Activated naive CD8-positive, alpha-beta T cell (primary cell): Measurements from ENCODE around the gene ANGEL1.

Experiments used
- H3K27ac Mint-ChIP-seq: one replicate; pipeline ENCODE4 v1.8.0; 2021; ENCODE audit warnings: mixed read lengths
- H3K27me3 Mint-ChIP-seq: one replicate; pipeline ENCODE4 v1.8.0; 2021; ENCODE audit warnings: mixed read lengths
- H3K36me3 Mint-ChIP-seq: one replicate; pipeline ENCODE4 v1.8.0; 2021; ENCODE audit warnings: mixed read lengths
- H3K4me1 Mint-ChIP-seq: one replicate; pipeline ENCODE4 v1.8.0; 2021; ENCODE audit warnings: low read depth, mixed read lengths
- H3K4me3 Mint-ChIP-seq: one replicate; pipeline ENCODE4 v1.8.0; 2021; ENCODE audit warnings: mild to moderate bottlenecking, mixed read lengths
- H3K9me3 Mint-ChIP-seq: one replicate; pipeline ENCODE4 v1.8.0; 2021; ENCODE audit warnings: low read depth, mixed read lengths

ANGEL1 gene

GRCh38 chr14:76753541-76754198, 59.0 kb downstream of the ANGEL1 start:
- peaks cover 4% of the 10 kb centered on the region for H3K27me3 Mint-ChIP-seq
- H3K36me3 Mint-ChIP-seq: no peaks in the 10 kb centered on the region
- H3K4me1 Mint-ChIP-seq: no peaks in the 10 kb centered on the region
- H3K4me3 Mint-ChIP-seq: no peak overlapping the region
- H3K9me3 Mint-ChIP-seq: no peaks in the 10 kb centered on the region
- H3K27ac Mint-ChIP-seq: no peak overlapping the region

- Mint-ChIP-seq H3K27me3 (no peaks in the 10 kb centered on the region), H3K9me3 (no peaks in the 10 kb centered on the region), H3K27ac (no peak overlapping the region), H3K4me3 (no peak overlapping the region), H3K36me3 (no peaks in the 10 kb centered on the region), H3K4me1 (no peaks in the 10 kb centered on the region)
Measured at GRCh38 chr14:76752744-76753143, 59.9 kb downstream of the ANGEL1 start.

GRCh38 chr14:76742966-76743365, 69.7 kb downstream of the ANGEL1 start:
- H3K4me3 Mint-ChIP-seq: no peak overlapping the region
- H3K27me3 Mint-ChIP-seq: peaks cover 19% of the 10 kb centered on the region
- no peaks in the 10 kb centered on the region for H3K4me1 Mint-ChIP-seq
- peaks cover 12% of the 10 kb centered on the region for H3K9me3 Mint-ChIP-seq
- H3K36me3 Mint-ChIP-seq: peaks cover 11% of the 10 kb centered on the region
- no peak overlapping the region for H3K27ac Mint-ChIP-seq

GRCh38 chr14:76742185-76742584, 70.5 kb downstream of the ANGEL1 start:
- Mint-ChIP-seq H3K36me3 (peaks cover 11% of the 10 kb centered on the region), H3K9me3 (peaks cover 12% of the 10 kb centered on the region), H3K27me3 (peaks cover 22% of the 10 kb centered on the region), H3K4me3 (no peak overlapping the region), H3K4me1 (no peaks in the 10 kb centered on the region), H3K27ac (no peak overlapping the region)

GRCh38 chr14:76741074-76741473, 71.6 kb downstream of the ANGEL1 start:
- Mint-ChIP-seq H3K36me3 (peaks cover 11% of the 10 kb centered on the region), H3K4me3 (no peak overlapping the region), H3K27me3 (peaks cover 22% of the 10 kb centered on the region), H3K27ac (no peak overlapping the region), H3K9me3 (peaks cover 12% of the 10 kb centered on the region), H3K4me1 (no peaks in the 10 kb centered on the region)
